Transverse colon (tissue), 4 donors: ENCODE results near the gene KCNN3.

ENCODE experiments used
- EP300 ChIP-seq: sonication (generic); formaldehyde crosslinking; IDR thresholded peaks from one replicate; pipeline ENCODE4 v1.6.1; 2017; ENCODE audit warnings: antibody characterized with exemption, low read depth
- POLR2A ChIP-seq: fragments of 450-650 bp; IDR thresholded peaks from one replicate; pipeline ENCODE4 v1.6.1; 2016; ENCODE audit warnings: antibody characterized with exemption, mild to moderate bottlenecking, moderate library complexity
- POLR2AphosphoS5 ChIP-seq, 3 donors: sonication (generic); formaldehyde crosslinking; IDR thresholded peaks; one replicate each; pipeline ENCODE4 v1.6.1; 2016; ENCODE audit warnings: antibody characterized with exemption in 3 of 3
- TF ChIP-seq, protein P1 (sequence below), 5 experiments: fragments of 200-600 bp in 3 of 5; fragments of 450-650 bp in 2 of 5; sonication (generic) in 3 of 5; IDR thresholded peaks; 1 replicate in 2 of 5; 2 replicates in 3 of 5; pipeline ENCODE4 v1.5.1; 2016 to 2017; ENCODE audit warnings: antibody characterized with exemption in 5 of 5, inconsistent platforms in 3 of 5, mild to moderate bottlenecking in 2 of 5, moderate library complexity in 1 of 5

- TF ChIP-seq, protein P1, sequence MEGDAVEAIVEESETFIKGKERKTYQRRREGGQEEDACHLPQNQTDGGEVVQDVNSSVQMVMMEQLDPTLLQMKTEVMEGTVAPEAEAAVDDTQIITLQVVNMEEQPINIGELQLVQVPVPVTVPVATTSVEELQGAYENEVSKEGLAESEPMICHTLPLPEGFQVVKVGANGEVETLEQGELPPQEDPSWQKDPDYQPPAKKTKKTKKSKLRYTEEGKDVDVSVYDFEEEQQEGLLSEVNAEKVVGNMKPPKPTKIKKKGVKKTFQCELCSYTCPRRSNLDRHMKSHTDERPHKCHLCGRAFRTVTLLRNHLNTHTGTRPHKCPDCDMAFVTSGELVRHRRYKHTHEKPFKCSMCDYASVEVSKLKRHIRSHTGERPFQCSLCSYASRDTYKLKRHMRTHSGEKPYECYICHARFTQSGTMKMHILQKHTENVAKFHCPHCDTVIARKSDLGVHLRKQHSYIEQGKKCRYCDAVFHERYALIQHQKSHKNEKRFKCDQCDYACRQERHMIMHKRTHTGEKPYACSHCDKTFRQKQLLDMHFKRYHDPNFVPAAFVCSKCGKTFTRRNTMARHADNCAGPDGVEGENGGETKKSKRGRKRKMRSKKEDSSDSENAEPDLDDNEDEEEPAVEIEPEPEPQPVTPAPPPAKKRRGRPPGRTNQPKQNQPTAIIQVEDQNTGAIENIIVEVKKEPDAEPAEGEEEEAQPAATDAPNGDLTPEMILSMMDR (IDR thresholded peaks at IDR 0.05) = no peak
- no peak for TF ChIP-seq POLR2A
- no peak for TF ChIP-seq POLR2AphosphoS5 (IDR thresholded peaks at IDR 0.05)
- TF ChIP-seq EP300 = no peak
Observed at GRCh38 chr1:154879038-154879421, 8.9 kb upstream of the KCNN3 start.
